Right lobe of liver (tissue), 4 donors: Measurements from ENCODE around the gene JAG1.

Experiments used
- POLR2A ChIP-seq: fragments of 450-650 bp; IDR thresholded peaks from one replicate; pipeline ENCODE4 v1.6.1; 2017; ENCODE audit warnings: antibody characterized with exemption, mild to moderate bottlenecking
- TF ChIP-seq, protein P1 (sequence below), 4 donors: fragments of 200-600 bp in 3 of 4; fragments of 450-650 bp in 1 of 4; IDR thresholded peaks; one replicate each; pipeline versions ENCODE4 v1.5.1 to v1.8.0; 2016 to 2022; ENCODE audit warnings: antibody characterized with exemption in 4 of 4, mild to moderate bottlenecking in 2 of 4
- donor health status: DM: no; HTN: no; CAD: no.
- donor health status: DM: no; HTN: no; CAD: no.
- donor health status: DM: no; HTN: yes; CAD: no.

DNA sequence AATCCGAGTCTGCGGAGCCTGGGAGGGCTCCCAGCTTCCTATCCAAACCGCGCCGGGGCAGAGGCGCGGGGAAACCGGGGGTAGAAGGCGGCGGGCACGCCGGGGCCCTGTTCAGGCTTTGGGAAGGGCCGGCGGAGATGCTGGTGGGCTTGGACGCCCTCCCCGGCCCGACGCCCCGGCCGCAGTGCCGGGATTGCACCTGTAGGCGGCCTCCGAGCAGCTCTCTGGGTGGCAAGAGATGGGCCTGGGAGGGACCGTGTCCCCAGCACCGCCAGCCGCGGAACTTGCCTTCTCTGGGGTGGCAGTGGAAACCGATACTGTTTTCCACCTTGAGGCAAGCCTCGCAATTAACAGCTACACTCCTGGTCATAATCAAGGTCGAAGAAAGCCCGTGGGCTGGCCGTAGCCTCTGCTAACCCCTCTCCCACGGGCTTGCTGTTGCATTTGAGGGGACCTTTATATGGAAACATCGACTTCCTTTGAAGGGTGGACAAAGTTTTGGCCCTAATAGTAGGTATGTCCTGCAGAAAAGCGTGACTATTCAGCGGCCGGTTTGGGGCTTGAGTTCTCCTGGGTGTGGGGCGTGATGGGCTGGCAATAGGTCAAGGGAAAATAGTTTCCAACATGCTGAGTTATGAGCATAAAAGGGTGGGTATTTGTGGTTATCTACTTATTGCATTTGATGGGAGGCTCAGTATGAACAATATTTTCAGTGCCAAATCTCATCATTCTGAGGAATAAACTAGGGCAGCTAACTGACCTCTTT, 1.1 kb upstream of the JAG1 start:
- TF ChIP-seq, protein P1, sequence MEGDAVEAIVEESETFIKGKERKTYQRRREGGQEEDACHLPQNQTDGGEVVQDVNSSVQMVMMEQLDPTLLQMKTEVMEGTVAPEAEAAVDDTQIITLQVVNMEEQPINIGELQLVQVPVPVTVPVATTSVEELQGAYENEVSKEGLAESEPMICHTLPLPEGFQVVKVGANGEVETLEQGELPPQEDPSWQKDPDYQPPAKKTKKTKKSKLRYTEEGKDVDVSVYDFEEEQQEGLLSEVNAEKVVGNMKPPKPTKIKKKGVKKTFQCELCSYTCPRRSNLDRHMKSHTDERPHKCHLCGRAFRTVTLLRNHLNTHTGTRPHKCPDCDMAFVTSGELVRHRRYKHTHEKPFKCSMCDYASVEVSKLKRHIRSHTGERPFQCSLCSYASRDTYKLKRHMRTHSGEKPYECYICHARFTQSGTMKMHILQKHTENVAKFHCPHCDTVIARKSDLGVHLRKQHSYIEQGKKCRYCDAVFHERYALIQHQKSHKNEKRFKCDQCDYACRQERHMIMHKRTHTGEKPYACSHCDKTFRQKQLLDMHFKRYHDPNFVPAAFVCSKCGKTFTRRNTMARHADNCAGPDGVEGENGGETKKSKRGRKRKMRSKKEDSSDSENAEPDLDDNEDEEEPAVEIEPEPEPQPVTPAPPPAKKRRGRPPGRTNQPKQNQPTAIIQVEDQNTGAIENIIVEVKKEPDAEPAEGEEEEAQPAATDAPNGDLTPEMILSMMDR (IDR thresholded peaks at IDR 0.05): peak; percentile 78 to 96 (median 84)
- TF ChIP-seq POLR2A: no peak
